K562 (cell line): ENCODE measurements around the gene COL4A2.

Experiments used
- CREB1 ChIP-seq, 2 experiments: sonication (generic) in 1 of 2; formaldehyde crosslinking in 1 of 2; IDR thresholded peaks; 2 replicates each; pipeline versions ENCODE4 v1.6.1 to v1.8.0; 2012 to 2022; ENCODE audit warnings: inconsistent platforms in 1 of 2, mild to moderate bottlenecking in 1 of 2, missing genetic modification reagents in 1 of 2, moderate library complexity in 1 of 2
- CTCF ChIP-seq, 3 experiments: IDR thresholded peaks in 2 of 3; conservative IDR thresholded peaks in 1 of 3; 2 replicates each; pipeline ENCODE4 v1.5.1; 2011 to 2012; ENCODE audit warnings: low read length in 3 of 3, mild to moderate bottlenecking in 3 of 3, control low read depth in 2 of 3, improper control_type of control experiment in 1 of 3, inconsistent platforms in 1 of 3, low read depth in 1 of 3, mixed read lengths in 1 of 3, moderate library complexity in 1 of 3; ENCODE audit not compliant: insufficient read depth in 2 of 3
- ELK1 ChIP-seq: sonication (generic); formaldehyde crosslinking; IDR thresholded peaks from 2 replicates; pipeline ENCODE4 v1.8.1; 2022; ENCODE audit warnings: missing genetic modification reagents
- FOS ChIP-seq: IDR thresholded peaks from 3 replicates; pipeline ENCODE4 v1.6.1; 2011; ENCODE audit not compliant: insufficient read length; ENCODE audit errors: extremely low read depth
- FOXM1 ChIP-seq, 2 experiments: fragments of 450-650 bp in 1 of 2; sonication (generic) in 1 of 2; formaldehyde crosslinking in 1 of 2; IDR thresholded peaks; 2 replicates each; pipeline versions ENCODE4 v1.6.1 to v1.9.0; 2017 to 2022; ENCODE audit warnings: low read depth in 2 of 2, mild to moderate bottlenecking in 2 of 2, missing genetic modification reagents in 1 of 2, moderate library complexity in 1 of 2
- HNRNPH1 ChIP-seq: fragments of 200-400 bp; formaldehyde crosslinking; optimal IDR thresholded peaks from 2 replicates; pipeline ENCODE3; 2017; ENCODE audit warnings: low read depth, mild to moderate bottlenecking, low read length, moderate library complexity
- MAFK ChIP-seq: IDR thresholded peaks from 2 replicates; pipeline ENCODE4 v1.6.1; 2011; ENCODE audit warnings: low read length, improper control_type of control experiment
- SIN3A ChIP-seq, 2 experiments: fragments of 150-350 bp in 1 of 2; IDR thresholded peaks; 2 replicates each; pipeline ENCODE4 v1.6.1; 2011 to 2016; ENCODE audit warnings: borderline replicate concordance in 2 of 2, low read depth in 2 of 2, low read length in 2 of 2, mild to moderate bottlenecking in 2 of 2, moderate library complexity in 2 of 2; ENCODE audit not compliant: control insufficient read depth in 1 of 2
- ZFP1 ChIP-seq: fragments of 450-650 bp; formaldehyde crosslinking; IDR thresholded peaks from 2 replicates; pipeline ENCODE4 v1.4.0; 2020; ENCODE audit warnings: mild to moderate bottlenecking, mixed read lengths
- ZNF707 ChIP-seq: fragments of 250-450 bp; sonication (Bioruptor Pico); conservative IDR thresholded peaks from 2 replicates; pipeline ENCODE4 v1.8.0; 2022; ENCODE audit warnings: inconsistent platforms, mild to moderate bottlenecking, moderate library complexity

GRCh38 chr13:110463156-110463555, 156.1 kb downstream of the COL4A2 start:
- TF ChIP-seq MAFK (no peak), FOS (no peak), ELK1 (CRISPR knock-in tag) (no peak), FOXM1 (IDR thresholded peaks at IDR 0.05; ENCODE audit: low read depth) (no peak), FOXM1 (CRISPR knock-in tag; IDR thresholded peaks at IDR 0.05; ENCODE audit: low read depth) (no peak), HNRNPH1 (no peak), ZNF707 (CRISPR knock-in tag) (no peak), CREB1 (IDR thresholded peaks at IDR 0.05) (no peak), CREB1 (CRISPR knock-in tag; IDR thresholded peaks at IDR 0.05) (no peak), CTCF (IDR thresholded peaks at IDR 0.05 in 2 of 3, conservative IDR thresholded peaks at IDR 0.05 in 1 of 3; ENCODE audit: insufficient read depth in 2 of 3, low read depth in 1 of 3, low read length in 3 of 3) (no peak), ZFP1 (no peak), SIN3A (IDR thresholded peaks at IDR 0.05; ENCODE audit: borderline replicate concordance in 2 of 2, control insufficient read depth in 1 of 2, low read depth in 2 of 2, low read length in 2 of 2) (no peak)
